ENCODE data around the gene RPGRIP1L. TPM values are rescaled to one million over a fixed set of nuclear protein-coding genes. Genes with fewer than 3 reads are reported as not detected.

RPGRIP1L gene
- total and polyA plus RNA-seq, 2 of the 8 experiments (the other 6 are each of a cell fraction or from before 2014, with no cell fraction given) = 4.0 to 13.7 TPM

DNA sequence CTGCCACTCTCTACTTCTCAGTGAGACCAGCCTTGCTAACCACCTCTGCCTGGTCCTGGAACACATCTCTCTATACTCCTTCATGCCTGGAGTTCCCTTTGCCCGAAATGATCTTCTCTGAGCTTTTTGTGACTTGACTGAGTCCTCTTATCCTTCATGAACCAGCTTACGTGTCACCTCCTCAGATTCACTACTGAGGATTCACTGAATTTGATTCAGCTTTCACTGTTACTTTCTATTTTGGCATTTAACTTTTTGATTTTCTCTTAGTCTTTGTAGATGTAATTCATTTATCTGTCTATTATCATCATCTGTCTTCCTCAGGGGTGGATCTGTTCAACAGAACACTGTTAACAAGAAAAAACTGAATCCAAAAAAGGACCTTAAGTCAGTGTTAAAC, 95.6 kb downstream of the RPGRIP1L start (continued):
- TF ChIP-seq RFX5 (IDR thresholded peaks at IDR 0.05; ENCODE audit: borderline replicate concordance, low read depth, low read length) (no peak), CREB1 (IDR thresholded peaks at IDR 0.05) (no peak), SRF (IDR thresholded peaks at IDR 0.05; ENCODE audit: low read depth, low read length) (no peak), YY1 (IDR thresholded peaks at IDR 0.05; ENCODE audit: low read depth, low read length) (no peak), BCL11A (IDR thresholded peaks at IDR 0.05; ENCODE audit: low read depth in 2 of 2, low read length in 2 of 2) (no peak)

All from H1 (cell line).